Measurements from ENCODE around the gene HEXA.

Gene HEXA

DNA sequence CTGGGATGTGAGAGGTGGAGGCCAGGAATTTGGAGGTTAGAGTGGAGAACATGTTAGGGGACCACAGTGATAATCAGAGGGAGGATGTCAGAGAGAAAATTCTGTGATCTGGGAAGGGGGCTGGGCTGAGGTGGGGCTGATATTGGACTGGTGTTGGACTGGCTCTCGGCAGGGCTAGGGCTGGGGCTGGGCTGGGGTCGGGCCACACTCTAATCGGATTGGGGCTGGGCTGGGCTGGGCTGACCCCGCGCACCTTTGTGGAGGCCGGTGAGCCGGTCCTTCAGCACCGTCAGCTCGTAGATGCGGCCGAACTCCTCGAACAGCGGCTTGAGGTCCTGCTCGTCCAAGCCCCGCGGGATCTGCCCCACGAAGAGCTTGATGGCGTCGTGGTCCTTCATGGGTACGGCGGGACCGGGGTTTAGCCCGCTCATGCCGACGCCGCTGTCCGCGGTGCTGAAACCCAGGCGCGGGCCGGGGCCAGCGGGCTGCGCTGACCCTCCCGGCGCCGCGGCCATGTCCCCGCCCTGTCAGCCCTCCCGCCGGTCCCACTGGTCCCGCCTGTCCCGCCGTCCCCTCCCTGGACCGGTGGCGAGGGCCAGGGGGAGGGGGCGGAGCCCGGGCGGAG, 56.3 kb downstream of the HEXA start:
- DNase-seq (ENCODE audit: low read depth): peak; percentile 25

GRCh38 chr15:72318408-72318942, 57.3 kb downstream of the HEXA start:
- DNase-seq (ENCODE audit: low read depth): no peak

DNA sequence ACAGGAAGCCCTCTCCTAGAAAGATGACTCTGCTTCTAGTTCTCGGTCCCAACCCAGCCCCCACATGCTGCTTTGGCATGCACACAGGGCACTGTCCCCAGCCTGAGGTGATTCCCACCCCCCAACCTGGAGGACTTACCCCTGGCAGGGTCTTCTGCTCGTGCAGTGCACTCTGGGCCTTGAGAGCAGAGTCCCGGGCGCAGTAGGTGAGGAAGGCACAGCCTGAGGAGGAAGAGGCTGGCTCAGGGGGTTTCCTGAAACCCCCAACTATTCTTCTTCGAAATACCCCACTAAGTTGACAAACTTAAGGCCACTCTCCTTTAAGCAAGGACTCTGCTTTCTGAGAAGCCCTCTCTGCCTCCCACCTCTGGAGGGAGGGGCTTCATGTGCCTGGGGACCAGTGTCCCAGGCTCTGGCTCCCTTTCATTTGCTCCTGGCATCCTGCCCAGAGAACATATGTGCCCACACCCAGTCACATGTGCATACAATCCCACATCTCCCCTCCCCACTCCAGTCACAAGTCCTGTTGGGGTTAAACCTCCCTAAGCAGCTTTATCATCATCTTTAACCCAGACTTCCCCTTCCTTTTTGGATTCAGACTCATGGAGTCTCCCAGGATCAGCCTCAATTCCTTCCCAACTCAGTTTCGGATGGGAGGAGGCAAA, 60.0 kb downstream of the HEXA start:
- no peak for DNase-seq (ENCODE audit: low read depth)

DNA sequence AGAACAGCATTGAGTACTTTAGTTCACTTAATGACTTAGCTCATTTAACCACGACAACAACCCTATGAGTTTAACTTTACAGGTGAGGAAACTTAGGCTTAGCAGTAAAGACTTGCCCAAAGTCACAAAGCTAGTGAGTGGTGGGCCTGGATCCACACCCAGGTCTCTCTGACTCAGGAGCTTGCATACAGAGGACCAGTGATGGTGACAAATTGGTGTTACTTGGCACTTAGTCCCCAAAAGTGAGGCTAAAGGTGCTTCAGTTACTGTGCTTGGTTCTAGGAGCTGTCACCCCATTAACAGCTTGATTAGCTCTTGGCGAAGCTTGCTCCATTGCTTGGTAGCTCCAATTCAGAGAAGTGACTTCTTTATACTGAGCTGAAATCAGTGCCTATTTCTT, 61.9 kb downstream of the HEXA start:
- no peak for DNase-seq (ENCODE audit: low read depth)

GRCh38 chr15:72313448-72313840, 62.4 kb downstream of the HEXA start:
- DNase-seq (ENCODE audit: low read depth): no peak

- peak; percentile 26 for DNase-seq (ENCODE audit: low read depth)
Observed at GRCh38 chr15:72312605-72313447, 63.0 kb downstream of the HEXA start.

- DNase-seq (ENCODE audit: low read depth): no peak
Observed at GRCh38 chr15:72307026-72307425, 68.8 kb downstream of the HEXA start.

DNA sequence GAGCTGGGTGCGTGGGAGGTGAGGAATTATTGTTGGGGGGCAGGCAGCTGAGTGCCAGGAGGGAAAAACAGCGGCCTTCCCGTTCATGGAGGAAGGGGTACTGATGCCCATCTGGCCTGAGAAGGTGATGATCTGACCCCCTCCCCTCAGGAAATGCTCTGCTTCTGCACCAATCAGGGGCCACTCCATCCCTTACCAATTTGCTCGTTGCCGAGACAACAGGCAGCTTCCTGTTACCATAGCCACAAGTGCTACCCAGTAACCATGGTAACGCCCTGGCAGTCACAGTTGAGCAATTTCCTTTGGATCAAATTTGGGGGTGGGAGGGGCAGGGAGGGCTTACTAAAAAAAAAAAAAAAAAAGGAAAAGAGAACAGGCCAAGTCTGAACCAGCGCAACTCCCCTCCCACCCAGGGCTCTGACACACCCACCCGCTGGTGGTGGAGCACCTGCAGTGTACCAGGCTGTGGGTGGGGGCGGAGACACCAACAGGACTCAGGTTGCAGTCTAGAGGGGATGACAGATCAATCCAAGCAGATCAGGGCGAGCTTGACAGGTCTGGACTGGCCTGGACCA, 69.5 kb downstream of the HEXA start:
- peak; percentile 22 for DNase-seq (ENCODE audit: low read depth)

DNA sequence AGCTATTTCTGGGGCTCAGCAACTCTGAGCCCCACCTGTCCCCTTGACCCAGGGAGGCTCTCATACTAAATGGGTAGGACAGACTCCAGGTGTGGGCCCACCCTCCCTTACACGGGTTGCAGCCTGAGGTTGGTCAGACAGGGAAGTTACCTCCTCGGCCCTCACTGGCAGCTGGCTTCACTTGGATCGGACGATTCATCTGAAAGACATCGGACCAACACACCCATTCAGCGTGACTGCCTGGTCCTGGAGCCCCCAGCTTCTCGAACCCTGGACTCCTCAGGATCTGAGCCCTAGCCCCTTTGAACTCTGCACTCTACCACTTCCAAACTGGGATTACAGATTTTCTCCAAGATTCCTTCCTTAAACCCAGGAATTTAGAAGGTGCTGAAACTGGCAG, 71.2 kb downstream of the HEXA start:
- no peak for DNase-seq (ENCODE audit: low read depth)

- no peak for DNase-seq (ENCODE audit: low read depth)
Observed at GRCh38 chr15:72302955-72303354, 72.9 kb downstream of the HEXA start.
